Neural cell (in vitro differentiated cells): ENCODE results near the gene SLAMF9. TPM values are rescaled to one million over a fixed set of nuclear protein-coding genes. Genes with fewer than 3 reads are reported as not detected.

ENCODE experiments used
- H2AFZ ChIP-seq: fragments of 200-600, 300-800 bp; sonication (generic), shearing (Covaris generic); 2 replicates; pipeline ENCODE4 v1.6.0; 2014; ENCODE audit warnings: low read depth, mild to moderate bottlenecking, antibody characterized with exemption, low read length, moderate library complexity
- H3F3A ChIP-seq: fragments of 200-600 bp; shearing (Covaris generic); 2 replicates; pipeline ENCODE4 v1.6.1; 2016; ENCODE audit warnings: mild to moderate bottlenecking, moderate library complexity, mixed read lengths, antibody characterized with exemption, low read length; ENCODE audit not compliant: insufficient read depth, poor library complexity, severe bottlenecking
- H3K27ac ChIP-seq: fragments of 200-600, 300-800 bp; sonication (generic), shearing (Covaris generic); 2 replicates; pipeline ENCODE4 v1.5.1; 2014; ENCODE audit warnings: mild to moderate bottlenecking, low read length, moderate library complexity
- H3K27me3 ChIP-seq: fragments of 300-800, 200-600 bp; sonication (generic), shearing (Covaris generic); 2 replicates; pipeline ENCODE4 v1.6.0; 2014; ENCODE audit warnings: mild to moderate bottlenecking, low read depth, low read length, moderate library complexity; ENCODE audit not compliant: insufficient read depth
- H3K36me3 ChIP-seq: fragments of 300-800, 200-600 bp; sonication (generic), shearing (Covaris generic); 2 replicates; pipeline ENCODE4 v1.5.1; 2014; ENCODE audit warnings: mild to moderate bottlenecking, antibody characterized with exemption, low read length, moderate library complexity; ENCODE audit not compliant: insufficient read depth
- H3K4me2 ChIP-seq: fragments of 300-800, 200-600 bp; sonication (generic), shearing (Covaris generic); 2 replicates; pipeline ENCODE4 v1.6.0; 2014; ENCODE audit warnings: mild to moderate bottlenecking, low read length
- H3K4me3 ChIP-seq: fragments of 300-800, 200-600 bp; sonication (generic), shearing (Covaris generic); 2 replicates; pipeline ENCODE4 v1.5.1; 2014; ENCODE audit warnings: mild to moderate bottlenecking, low read length, moderate library complexity
- H3K79me2 ChIP-seq: fragments of 200-600 bp; shearing (Covaris generic); replicated peaks from 2 replicates; pipeline ENCODE4 v1.6.0; 2014; ENCODE audit warnings: mild to moderate bottlenecking, low read length, moderate library complexity; ENCODE audit not compliant: insufficient read depth
- H3K9ac ChIP-seq: fragments of 300-800, 200-600 bp; sonication (generic), shearing (Covaris generic); 2 replicates; pipeline ENCODE4 v1.6.1; 2016; ENCODE audit warnings: mild to moderate bottlenecking, low read length, mixed read lengths
- H3K9me2 ChIP-seq: fragments of 200-600 bp; shearing (Covaris generic); 2 replicates; pipeline ENCODE4 v1.6.1; 2016; ENCODE audit warnings: mild to moderate bottlenecking, low read length, mixed read lengths; ENCODE audit not compliant: insufficient read depth
- H3K9me3 ChIP-seq: fragments of 200-600, 300-800 bp; sonication (generic), shearing (Covaris generic); 2 replicates; pipeline ENCODE4 v1.6.1; 2016; ENCODE audit warnings: mild to moderate bottlenecking, mixed run types, low read length, moderate library complexity, mixed read lengths
- H4K20me1 ChIP-seq: fragments of 200-600 bp; shearing (Covaris generic); 2 replicates; pipeline ENCODE4 v1.6.1; 2016; ENCODE audit warnings: mild to moderate bottlenecking, mixed run types; ENCODE audit not compliant: insufficient read depth
- CTCF ChIP-seq: fragments of 450-650 bp; IDR thresholded peaks from 2 replicates; pipeline ENCODE4 v1.5.1; 2014; ENCODE audit warnings: antibody characterized with exemption, mild to moderate bottlenecking, moderate library complexity; ENCODE audit not compliant: poor library complexity, severe bottlenecking
- EP300 ChIP-seq: fragments of 450-650 bp; conservative IDR thresholded peaks from 2 replicates; pipeline ENCODE4 v1.6.1; 2014; ENCODE audit warnings: antibody characterized with exemption, mild to moderate bottlenecking, moderate library complexity; ENCODE audit not compliant: poor library complexity, severe bottlenecking
- EZH2 ChIP-seq: fragments of 200-600, 300-800 bp; shearing (Covaris generic), sonication (generic); IDR thresholded peaks from 2 replicates; pipeline ENCODE4 v1.6.1; 2014; ENCODE audit warnings: antibody characterized with exemption, low read length, borderline replicate concordance, mild to moderate bottlenecking; ENCODE audit not compliant: insufficient read depth, poor library complexity, severe bottlenecking
- MXI1 ChIP-seq: fragments of 450-650 bp; conservative IDR thresholded peaks from 2 replicates; pipeline ENCODE4 v1.6.1; 2014; ENCODE audit warnings: antibody characterized with exemption, mild to moderate bottlenecking; ENCODE audit not compliant: poor library complexity, severe bottlenecking
- POLR2AphosphoS5 ChIP-seq: IDR thresholded peaks from 2 replicates; pipeline ENCODE4 v1.6.1; 2012
- RAD21 ChIP-seq: fragments of 450-650 bp; conservative IDR thresholded peaks from 2 replicates; pipeline ENCODE4 v1.6.1; 2014; ENCODE audit warnings: antibody characterized with exemption, mild to moderate bottlenecking, moderate library complexity
- REST ChIP-seq: IDR thresholded peaks from 2 replicates; pipeline ENCODE4 v1.6.1; 2012; ENCODE audit warnings: borderline replicate concordance
- SMC3 ChIP-seq: fragments of 450-650 bp; conservative IDR thresholded peaks from 2 replicates; pipeline ENCODE4 v1.6.1; 2014; ENCODE audit warnings: antibody characterized with exemption, mild to moderate bottlenecking, moderate library complexity; ENCODE audit not compliant: poor library complexity
- TAF1 ChIP-seq: IDR thresholded peaks from 2 replicates; pipeline ENCODE4 v1.6.1; 2012; ENCODE audit warnings: low read depth
- polyA plus RNA-seq: library from polyadenylated mRNA; depleted of rRNA; stranded (reverse); fragments of >200 nt; gene quantifications from 2 replicates; pipeline ENCODE4 v1.2.3, GENCODE V29; 2014

The SLAMF9 gene
- polyA plus RNA-seq, 1 donor from 2014 or later, result not detected

DNA sequence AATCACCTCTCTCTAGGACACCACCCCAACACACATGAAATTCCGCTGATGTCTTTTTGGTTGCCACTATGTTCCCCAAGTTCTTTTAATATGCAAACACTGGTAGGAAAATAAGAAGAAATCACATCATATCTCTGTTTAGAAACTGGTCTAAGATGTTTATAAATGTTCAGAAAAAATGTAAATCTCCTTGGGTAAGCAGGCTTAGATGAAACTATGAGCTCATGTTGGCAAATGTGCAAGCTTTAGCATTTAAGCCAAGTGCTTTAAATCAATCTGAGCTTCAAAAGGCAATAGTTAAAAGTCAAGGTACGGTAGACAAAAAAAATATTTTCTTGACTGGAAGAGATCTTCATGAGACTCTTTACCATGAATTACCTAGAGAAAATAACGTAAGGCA, 25.2 kb upstream of the SLAMF9 start:
- H2AFZ ChIP-seq, result no peak overlapping the region
- no peaks in the 10 kb centered on the region for H3K79me2 ChIP-seq
- H3K27me3 ChIP-seq, result no peaks in the 10 kb centered on the region
- H3K9me3 ChIP-seq, result no peaks in the 10 kb centered on the region
- no peak overlapping the region for H3K4me3 ChIP-seq
- H3K9ac ChIP-seq, result no peak overlapping the region
- TF ChIP-seq MXI1, result no peak
- TF ChIP-seq TAF1, result no peak
- no peak for TF ChIP-seq POLR2AphosphoS5
- no peak for TF ChIP-seq CTCF
- TF ChIP-seq EP300, result no peak
- no peak for TF ChIP-seq REST
- no peak for TF ChIP-seq RAD21
- TF ChIP-seq SMC3, result no peak
- TF ChIP-seq EZH2, result no peak
- H3K4me2 ChIP-seq, result no peak overlapping the region
- no peaks in the 10 kb centered on the region for H3K9me2 ChIP-seq
- H3K36me3 ChIP-seq, result no peaks in the 10 kb centered on the region
- H3F3A ChIP-seq, result no peaks in the 10 kb centered on the region
- no peaks in the 10 kb centered on the region for H4K20me1 ChIP-seq
- no peak overlapping the region for H3K27ac ChIP-seq

DNA sequence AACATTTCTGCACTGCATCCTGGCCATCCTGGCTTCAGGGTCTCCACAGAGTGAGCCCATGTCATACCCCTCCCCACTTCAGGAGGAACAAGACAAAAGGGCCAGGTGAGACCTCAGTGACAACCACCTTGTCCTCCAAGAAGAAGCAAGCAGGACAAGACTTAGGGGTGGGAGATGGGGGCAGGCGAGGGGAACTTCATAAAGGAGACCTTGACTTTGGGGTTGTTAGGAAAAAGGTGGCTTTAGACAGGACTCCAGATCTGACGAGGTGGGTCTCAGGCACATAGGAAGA, 24.0 kb upstream of the SLAMF9 start:
- H3K36me3 ChIP-seq, result no peaks in the 10 kb centered on the region
- H3K27ac ChIP-seq, result no peak overlapping the region
- no peak overlapping the region for H2AFZ ChIP-seq
- no peaks in the 10 kb centered on the region for H3K79me2 ChIP-seq
- H4K20me1 ChIP-seq, result no peaks in the 10 kb centered on the region
- no peaks in the 10 kb centered on the region for H3K27me3 ChIP-seq
- no peaks in the 10 kb centered on the region for H3K9me3 ChIP-seq
- TF ChIP-seq MXI1, result no peak
- TF ChIP-seq EP300, result no peak
- TF ChIP-seq REST, result no peak
- no peak for TF ChIP-seq EZH2
- TF ChIP-seq POLR2AphosphoS5, result no peak
- no peak for TF ChIP-seq RAD21
- TF ChIP-seq CTCF, result no peak
- no peak for TF ChIP-seq TAF1
- no peak for TF ChIP-seq SMC3
- H3K4me3 ChIP-seq, result no peak overlapping the region
- H3F3A ChIP-seq, result no peaks in the 10 kb centered on the region
- H3K9ac ChIP-seq, result no peak overlapping the region
- H3K9me2 ChIP-seq, result no peaks in the 10 kb centered on the region
- no peak overlapping the region for H3K4me2 ChIP-seq
